ENCODE measurements around the gene FAM13A.

FAM13A gene

DNA sequence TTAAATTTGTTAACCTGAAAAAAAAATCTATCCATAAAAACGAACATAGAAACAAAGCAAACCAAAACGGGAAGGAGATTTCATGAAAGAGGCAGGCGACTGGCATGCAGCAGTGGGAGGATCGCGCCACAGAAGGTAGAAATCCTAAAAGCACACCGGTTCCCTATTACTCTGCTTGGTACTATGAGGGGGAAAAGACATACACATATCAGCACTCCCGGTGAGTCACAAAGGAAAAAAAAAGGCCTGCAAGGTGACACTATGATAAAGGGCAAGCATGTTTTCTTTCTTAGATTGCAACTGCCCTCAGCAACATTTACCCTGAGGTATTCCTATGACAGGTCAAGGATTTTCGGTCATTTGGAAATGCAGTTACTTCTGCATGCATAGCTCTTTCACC is 298.7 kb downstream of the FAM13A start:
- in situ Hi-C loops (cut with MboI; ENCODE audit: low sequenced_read_pairs): no loop called here

DNA sequence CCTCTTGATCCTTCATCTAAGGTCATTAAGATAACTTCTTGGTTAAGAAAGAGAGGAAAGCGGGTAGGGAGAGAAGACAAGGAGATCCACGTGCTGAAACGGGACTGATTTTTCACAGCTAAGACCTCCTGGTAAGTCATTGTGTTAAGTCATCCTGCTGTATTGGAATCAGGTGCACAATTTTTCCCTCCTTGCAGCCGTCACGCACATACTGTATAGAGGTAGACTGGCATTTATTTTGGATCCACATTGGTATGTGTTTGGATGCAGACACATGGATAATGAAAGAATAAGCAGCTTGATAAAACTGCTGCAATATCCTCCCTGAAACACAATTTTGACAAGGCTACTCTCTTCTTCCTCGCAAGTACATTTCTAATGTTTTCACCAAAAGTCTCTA is 299.2 kb downstream of the FAM13A start:
- in situ Hi-C loops (cut with MboI; ENCODE audit: low sequenced_read_pairs): no loop called here

DNA sequence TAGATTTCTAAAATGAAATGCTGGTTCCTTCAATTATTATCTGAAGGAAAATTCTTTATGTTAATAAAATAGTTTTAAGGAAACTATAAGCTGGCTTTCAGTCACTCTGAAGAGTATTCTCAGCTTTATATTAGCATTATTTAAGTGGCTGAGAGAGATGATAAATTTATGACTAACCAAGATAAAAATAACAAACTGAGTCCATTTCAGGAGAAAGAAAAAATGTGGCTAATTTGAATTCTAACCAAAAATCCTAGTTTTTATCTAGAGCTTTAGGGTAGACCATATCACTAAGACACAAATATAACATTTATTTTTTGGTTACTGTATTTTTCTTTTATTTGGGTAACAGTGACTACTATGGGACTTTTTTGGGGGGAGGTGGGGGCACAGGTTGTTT is 299.9 kb downstream of the FAM13A start:
- in situ Hi-C loops (cut with MboI; ENCODE audit: low sequenced_read_pairs): no loop called here

DNA sequence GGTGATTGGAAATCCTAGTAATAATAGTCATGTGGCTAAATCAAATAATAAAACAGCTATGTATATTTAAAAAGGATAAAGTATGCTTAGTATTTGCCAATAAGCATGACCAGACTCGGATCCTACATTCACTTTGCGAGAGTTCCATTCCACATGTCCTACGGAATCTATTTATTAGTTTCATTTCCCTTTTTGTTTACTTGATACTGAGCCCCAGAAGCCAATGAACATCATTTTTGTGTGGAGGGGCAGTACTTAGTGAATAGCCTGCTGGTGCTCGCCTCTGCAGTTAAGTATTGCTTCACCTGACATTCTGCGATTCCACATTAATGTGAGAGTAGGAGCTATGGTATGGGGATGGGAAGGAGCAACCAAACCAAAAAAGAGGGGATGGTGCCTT is 300.8 kb downstream of the FAM13A start:
- in situ Hi-C loops (cut with MboI; ENCODE audit: low sequenced_read_pairs): no loop called here

DNA sequence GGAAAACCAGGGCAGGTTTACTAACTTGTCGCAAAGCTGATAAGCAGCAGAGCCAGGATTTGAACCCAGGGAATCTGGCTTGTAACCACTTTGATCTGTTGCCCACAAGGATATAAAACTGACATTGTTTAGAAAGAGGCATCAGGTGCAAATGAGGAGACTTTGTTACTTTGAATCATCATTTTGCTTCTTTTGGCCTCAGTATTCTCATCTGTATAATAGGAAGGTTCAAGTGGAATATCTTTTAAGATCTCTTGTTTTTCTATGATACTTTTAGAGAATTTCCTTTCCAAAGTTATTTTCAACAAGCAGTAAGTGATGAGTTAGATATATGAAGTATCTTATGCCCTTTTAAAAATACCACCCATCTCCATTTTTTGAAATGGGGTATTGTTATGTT is 301.5 kb downstream of the FAM13A start:
- in situ Hi-C loops (cut with MboI; ENCODE audit: low sequenced_read_pairs): no loop called here

DNA sequence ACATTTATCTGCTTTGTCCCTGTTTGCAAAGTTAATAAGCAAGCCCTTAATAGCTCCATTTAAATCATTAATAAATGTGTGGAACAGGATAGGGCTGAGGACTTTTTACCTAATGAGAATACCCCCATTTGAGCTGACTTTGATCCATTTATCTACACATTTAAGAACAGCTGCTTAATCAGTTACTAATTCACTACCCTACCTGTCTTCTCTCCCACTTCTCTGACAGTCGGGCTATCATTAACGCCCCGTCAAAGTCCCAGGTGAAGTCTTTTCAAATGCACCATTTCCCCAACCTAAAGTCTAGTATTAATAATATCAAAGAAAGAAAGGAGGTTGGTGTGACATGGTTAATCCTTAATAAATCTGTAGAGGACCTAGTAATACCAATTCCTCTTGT is 302.2 kb downstream of the FAM13A start:
- in situ Hi-C loops (cut with MboI; ENCODE audit: low sequenced_read_pairs): no loop called here

DNA sequence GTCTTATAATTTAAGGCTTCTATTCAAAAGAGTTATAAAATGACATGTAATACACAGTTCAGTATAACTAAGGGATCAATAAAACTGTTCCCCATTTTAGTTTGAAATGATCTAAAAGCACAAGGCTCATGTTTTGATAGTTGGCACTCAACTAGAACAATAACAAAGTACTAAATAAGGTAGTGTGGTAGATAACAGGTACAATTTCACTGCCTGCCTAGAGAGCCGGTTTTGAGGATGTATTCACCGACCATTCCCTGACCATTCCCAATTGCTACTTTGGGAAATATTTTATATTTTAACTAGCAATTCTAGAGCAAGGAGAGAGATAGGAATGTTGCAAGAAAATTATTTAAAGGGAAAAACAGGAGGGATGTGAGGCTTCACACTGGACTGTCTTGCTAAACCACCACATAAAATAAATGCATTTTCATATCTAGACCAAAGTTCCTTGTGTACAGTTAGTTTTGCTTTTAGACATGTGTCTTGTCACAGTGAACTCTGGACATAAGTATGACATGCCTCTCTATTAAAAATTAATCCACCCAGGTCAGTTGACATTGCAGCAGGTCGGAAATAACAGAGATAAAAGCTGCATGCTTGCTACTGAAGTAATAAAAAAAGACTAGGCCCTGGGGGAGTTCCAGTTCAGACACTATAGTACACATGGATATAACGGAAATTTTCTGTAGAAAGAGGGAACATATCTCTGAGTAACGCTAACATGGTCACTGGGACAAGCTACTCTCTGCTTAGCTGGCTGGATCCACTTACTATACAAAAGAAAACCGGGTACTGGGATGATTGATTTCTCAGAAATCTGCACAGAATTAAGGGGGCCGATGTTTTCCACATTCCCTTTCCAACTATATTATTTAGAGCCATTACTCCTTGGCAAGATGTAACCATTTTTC is 303.1 kb downstream of the FAM13A start:
- in situ Hi-C loops (cut with MboI; ENCODE audit: low sequenced_read_pairs): no loop called here

DNA sequence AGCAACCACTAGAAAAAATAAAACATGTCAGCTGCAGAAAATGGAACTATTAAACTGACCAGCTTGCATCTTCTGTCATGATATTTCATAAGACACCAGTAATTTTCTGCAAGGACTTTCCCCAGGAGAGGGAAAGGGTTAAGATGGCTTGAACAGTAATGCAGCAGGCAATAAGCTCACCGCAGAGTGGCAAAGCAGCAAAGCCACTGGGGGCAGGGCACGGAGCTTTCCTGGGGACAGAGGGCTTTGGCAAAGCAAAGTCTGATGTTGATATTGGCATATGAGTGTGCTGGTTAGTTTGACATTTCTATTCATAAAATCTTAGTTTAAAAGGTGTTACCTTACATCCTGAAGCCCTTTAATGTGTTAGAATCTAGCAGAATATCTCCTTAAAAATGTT is 304.2 kb downstream of the FAM13A start:
- in situ Hi-C loops (cut with MboI; ENCODE audit: low sequenced_read_pairs): no loop called here

DNA sequence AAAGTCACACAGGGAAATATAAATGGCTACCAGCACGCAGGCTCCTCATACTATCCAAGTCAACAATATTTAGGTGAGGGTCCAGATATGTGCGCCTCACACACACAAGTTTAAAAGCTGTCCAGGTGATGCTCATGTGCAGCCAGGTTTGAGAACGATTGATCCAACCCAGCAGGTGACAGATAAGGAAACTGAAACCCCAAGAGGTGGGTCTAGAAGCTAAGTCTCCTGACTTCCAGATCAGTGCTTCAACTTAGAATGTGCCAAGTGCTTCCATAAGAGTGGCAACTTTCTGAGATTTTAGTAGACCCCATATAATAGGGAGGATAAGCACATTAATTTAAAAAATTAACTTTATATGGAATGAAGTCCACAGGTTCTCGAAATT is 304.9 kb downstream of the FAM13A start:
- in situ Hi-C loops (cut with MboI; ENCODE audit: low sequenced_read_pairs): no loop called here

DNA sequence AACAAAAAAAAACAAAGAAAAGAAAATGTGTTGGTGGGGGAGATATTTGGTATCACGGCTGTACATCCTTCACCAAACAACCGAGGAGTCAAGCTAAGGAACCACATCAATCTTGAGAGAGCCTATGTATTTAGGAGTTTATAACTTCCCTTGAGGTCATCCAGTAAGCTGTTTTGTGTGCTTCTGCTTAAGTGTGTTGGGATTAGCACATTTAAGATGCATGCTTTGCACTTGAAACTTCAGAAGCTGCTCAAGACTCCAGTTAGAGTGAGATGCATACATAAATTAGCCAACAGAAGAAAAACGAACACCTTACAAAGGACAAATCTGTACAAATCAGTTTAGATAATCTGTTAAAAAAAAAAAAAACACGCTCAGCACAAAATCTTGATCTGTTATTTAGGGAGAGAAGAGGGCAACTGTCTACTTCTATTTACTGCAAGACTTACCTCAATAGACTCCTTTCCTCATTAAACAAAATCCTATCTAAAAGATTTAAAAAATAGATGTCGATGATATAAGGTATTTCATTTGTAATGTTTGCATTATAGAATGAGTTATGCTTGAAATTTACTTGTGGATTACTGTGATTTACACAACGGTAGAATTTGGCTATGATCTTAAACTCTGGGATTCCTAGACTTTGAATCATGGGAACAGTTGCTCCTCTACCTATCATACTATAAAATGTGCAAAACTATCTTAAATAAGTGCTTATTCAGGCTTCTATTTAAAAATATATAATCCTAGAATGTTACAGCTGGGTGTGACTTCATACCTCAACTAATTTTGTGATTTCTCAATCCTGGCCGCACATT is 305.5 kb downstream of the FAM13A start:
- in situ Hi-C loops (cut with MboI; ENCODE audit: low sequenced_read_pairs): no loop called here

DNA sequence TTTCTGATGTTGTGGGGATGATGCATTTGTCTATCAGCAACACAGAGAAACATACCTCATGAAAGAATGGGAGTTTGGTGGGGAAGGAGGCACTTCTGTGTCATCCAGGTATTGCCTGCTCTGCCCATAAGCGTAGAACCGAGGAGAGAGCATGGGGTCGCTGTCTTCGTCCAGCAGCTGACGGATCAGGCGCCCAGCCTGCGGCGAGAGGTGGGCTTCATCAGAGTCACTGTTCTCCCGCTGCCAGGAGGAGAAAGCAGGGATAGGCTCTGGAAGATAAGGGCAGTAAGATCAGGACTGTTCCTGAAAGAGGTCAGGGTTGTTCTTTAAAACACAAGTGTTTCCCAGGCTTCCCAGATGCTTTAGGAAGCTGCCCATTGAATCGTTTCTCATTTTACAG is 306.6 kb downstream of the FAM13A start:
- in situ Hi-C loops (cut with MboI; ENCODE audit: low sequenced_read_pairs): no loop called here

DNA sequence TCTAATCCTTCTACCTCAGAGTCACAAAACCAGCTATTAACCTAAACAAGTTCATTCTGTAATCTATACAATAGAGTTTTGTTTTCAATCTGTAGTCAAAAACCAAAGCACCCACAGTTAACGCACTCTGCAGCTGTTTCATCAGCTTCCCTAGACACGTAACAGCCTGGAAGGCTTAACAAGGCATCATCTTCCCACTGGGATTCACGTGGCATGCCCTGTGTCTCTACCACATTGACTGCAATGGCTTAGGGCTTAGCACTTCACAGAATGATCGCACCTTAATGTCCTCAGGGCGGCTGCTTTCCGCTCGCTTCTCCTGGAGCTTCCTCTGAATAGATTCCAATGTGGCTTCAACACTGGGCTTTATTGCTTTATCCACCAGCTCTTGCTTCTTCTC is 309.6 kb downstream of the FAM13A start:
- in situ Hi-C loops (cut with MboI; ENCODE audit: low sequenced_read_pairs): no loop called here

DNA sequence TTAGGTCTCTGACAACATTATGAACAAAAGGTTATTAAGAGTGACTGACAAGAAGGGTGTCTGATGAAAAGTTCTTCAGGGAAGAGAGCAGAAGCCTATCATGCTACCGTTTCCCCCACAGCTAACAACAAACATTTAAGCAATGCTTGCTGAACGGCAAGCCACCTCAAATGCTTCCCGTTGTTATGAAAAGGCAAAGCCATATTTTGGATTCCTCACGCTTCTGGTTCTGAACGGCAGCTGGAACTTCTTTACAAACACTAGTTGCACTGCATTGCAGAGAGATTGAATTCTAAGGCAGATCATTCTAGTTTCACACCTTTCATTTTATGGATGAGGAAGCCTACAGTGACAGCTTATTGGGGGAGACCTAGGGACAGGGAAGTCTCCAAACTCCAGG is 310.8 kb downstream of the FAM13A start:
- in situ Hi-C loops (cut with MboI; ENCODE audit: low sequenced_read_pairs): no loop called here

DNA sequence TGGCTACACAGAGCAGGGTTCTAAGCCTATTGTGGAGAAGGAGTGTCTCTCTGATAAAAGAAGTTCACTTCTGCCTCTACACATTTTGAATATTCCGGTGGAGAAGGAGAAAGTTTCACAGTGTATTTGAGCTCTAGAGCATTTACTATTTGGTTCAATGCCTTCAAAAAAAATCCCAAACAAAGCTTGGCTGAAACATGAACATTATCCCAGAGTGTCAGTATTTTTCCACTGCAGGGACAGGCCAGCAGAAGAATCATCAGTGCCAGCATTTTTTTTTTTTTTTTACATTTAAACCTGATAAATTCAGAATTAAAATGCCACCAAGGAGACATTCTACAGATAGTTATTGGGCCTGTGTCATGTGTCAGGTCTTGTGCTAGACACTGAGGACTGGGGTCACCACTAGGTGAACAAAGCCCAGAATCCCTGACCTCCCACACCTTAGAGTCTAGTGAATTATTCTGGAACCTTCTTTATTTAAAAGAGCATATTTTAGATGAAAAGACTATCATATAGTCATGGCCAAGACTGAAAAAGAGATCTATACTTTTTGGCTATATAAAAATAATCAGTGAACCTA is 311.3 kb downstream of the FAM13A start:
- in situ Hi-C loops (cut with MboI; ENCODE audit: low sequenced_read_pairs): no loop called here

DNA sequence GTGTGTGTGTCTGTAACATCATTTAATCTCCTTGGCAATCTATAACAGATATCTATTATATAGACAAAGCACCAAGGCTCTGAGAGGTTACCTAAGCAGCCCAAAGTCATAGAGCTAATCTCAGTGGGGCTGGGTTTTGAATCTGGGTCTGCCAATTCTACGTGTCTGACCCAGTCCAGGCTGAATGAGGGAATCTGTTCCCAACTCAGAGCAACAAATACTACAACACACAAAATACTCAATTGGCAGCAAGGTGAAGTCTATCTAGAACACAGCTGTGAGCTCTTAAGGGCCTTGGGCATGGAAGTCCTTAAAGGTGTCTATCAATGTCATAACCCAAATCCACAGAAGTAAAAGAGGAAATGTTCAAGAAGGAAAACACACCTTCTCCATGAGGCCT is 311.8 kb downstream of the FAM13A start:
- in situ Hi-C loops (cut with MboI; ENCODE audit: low sequenced_read_pairs): no loop called here

DNA sequence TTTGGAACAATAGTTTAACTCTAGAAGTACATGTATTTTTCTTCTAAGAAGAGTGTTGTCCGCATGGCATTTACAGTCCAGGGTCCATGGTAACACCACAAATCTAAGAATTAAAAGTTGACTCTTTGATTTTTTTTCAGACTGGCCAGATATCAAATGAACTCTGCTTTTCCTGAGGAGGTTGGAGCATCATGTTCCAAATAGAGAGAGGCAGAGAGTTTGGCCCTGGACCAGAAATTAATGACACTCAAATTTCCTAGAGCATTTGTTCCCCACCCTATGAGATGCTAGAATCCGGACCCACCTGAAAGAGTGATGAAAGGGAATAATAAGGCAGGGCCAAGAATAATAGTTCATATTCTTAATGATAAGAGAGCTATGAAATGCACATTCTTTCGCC is 312.4 kb downstream of the FAM13A start:
- in situ Hi-C loops (cut with MboI; ENCODE audit: low sequenced_read_pairs): no loop called here

DNA sequence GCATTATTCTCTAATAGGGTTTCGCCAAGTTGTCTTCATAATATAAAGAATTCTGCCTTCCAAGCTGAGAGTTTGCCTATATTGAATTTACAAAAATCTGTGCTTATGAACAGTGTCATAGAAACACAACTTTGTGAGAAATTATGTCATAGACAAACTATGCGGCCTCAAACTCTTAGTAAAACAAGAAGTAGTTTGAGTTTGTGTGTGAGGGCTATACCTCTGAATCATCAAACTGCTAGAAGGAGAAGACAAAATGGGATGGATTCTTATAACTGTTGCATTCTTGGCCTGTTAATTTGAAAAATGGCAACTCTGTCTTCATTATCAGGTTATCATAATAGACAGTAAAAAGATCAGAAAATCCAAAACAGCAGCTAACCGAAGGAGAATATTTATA is 313.3 kb downstream of the FAM13A start:
- in situ Hi-C loops (cut with MboI; ENCODE audit: low sequenced_read_pairs): no loop called here

DNA sequence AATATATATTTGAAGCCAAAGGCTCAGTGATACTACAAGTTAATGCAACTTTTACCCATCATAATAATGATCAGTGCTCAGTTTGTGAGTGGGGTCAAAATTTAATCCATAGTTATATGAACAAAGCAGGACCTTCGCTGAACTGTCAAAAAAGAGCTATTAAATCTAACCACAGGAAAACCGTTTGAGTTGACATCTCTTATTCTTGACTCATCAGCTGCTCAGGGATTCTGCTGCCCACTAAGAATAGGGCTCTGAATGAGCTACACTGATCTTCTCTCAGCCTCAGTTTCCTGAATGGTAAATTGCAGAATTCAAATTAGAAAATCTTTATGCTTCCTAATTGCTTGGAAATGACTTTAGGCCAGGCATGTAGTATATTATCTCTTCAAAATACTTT is 314.4 kb downstream of the FAM13A start:
- in situ Hi-C loops (cut with MboI; ENCODE audit: low sequenced_read_pairs): no loop called here

DNA sequence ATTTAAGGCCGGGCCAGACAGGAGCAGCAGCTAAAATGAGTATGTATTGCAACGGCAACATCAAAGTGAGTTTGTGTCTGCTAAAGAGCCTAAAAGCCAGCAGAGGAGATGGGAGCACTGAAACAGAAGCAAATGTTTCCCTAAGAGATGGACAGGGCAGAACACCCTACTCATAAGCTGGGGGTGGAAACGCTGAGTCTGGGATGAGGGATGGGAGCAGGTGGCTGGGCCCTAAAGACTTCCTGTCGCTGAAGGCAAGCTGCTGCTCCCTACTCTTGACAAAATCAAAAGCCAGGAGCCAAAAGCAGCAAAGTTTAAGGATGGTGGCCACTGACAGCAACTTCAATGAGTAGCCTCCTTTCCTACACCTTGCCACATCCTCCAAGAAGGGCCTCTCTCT is 318.8 kb downstream of the FAM13A start:
- in situ Hi-C loops (cut with MboI; ENCODE audit: low sequenced_read_pairs): no loop called here

DNA sequence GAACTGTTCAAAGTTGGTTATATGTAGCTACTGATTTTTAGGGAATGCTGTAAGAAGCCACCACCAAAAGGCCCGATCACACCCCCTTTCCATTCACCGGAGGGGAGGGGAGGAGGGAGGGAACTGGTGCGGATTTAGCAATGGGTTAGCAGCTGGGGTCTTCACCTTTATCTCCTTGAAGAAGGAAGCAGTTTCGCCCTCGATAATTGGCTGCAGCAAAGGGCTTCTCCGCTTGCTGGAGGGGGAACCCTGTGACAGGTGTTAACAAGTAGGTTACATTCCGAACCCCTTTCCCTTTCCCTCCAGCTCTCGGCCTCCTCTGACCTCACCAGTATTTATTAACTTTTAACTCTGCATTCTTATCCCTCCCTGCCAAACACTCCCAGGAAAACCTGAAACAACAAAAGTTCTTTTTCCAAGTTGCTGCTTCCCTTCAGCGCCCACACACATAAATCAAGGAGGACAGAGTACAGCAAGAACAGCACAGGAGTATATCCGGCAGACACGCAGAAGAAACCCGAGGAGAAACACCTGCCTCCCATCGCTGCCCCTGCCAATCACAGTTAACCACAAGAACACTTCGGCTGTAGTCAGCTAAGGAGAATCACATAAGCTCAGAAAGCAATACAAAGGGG is 319.6 kb downstream of the FAM13A start:
- in situ Hi-C loops (cut with MboI; ENCODE audit: low sequenced_read_pairs): no loop called here

DNA sequence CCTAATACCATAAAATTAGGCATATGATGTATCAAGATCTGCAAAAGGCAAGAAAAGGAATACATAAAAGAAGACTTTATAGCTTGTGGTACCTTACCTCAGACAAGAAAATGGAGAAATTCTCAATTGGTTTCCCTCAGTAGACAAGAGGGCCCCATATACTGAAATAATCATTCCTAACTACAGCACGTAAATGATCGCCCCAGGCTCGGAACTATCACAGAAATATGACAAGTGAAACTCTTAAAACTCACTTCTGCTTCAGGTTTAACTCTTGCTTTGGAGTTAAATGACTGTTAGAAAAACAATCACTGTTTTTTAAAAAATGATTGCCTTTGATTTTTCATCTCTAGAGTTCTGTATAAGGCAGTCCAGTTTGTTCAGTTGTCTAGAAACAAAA is 320.7 kb downstream of the FAM13A start:
- in situ Hi-C loops (cut with MboI; ENCODE audit: low sequenced_read_pairs): no loop called here

Data from HL-60/S4 treated with retinoic acid at 250 ng/mL for 4 days and 3 days (cell line).